ENCODE results near the gene WEE2. TPM values are rescaled to one million over a fixed set of nuclear protein-coding genes. Genes with fewer than 3 reads are reported as not detected.

WEE2 gene
- polyA plus RNA-seq, 1 experiment = not detected

- no peak for DNase-seq (ENCODE audit: low read depth)
- no peak overlapping the region for H3K4me3 ChIP-seq (ENCODE audit: low read depth, low read length)
- no peak for TF ChIP-seq CTCF (IDR thresholded peaks at IDR 0.05; ENCODE audit: insufficient read depth, low read depth, low read length)
- ChIA-PET POLR2A (no interaction called here), CTCF (no interaction called here)
- H3K36me3 ChIP-seq (ENCODE audit: control insufficient read depth, insufficient read depth, low read length) = no peaks in the 10 kb centered on the region
- H3K27me3 ChIP-seq (ENCODE audit: control insufficient read depth, insufficient read depth, low read length) = peaks cover 3% of the 10 kb centered on the region
These were observed 1.7 kb upstream of the WEE2 start for GRCh38 chr7:141706239-141707064.

- Histone ChIP-seq H3K4me3 (ENCODE audit: low read depth, low read length) (no peak overlapping the region), H3K27me3 (ENCODE audit: control insufficient read depth, insufficient read depth, low read length) (peaks cover 2% of the 10 kb centered on the region), H3K36me3 (ENCODE audit: control insufficient read depth, insufficient read depth, low read length) (no peaks in the 10 kb centered on the region)
- TF ChIP-seq CTCF (IDR thresholded peaks at IDR 0.05; ENCODE audit: insufficient read depth, low read depth, low read length) = no peak
- ChIA-PET CTCF (interaction anchor here (1.1 to 1.4 kb wide), 3 partner anchors 8 to 40 kb away, joined by 3 to 4 read pairs (median 3); no protein-coding TSS in a partner anchor), POLR2A (no interaction called here)
- DNase-seq (ENCODE audit: low read depth) = no peak
These were observed 1.2 kb downstream of the WEE2 start for GRCh38 chr7:141709318-141709717.

- CTCF ChIA-PET = interaction anchor here (1.1 to 1.4 kb wide), 2 partner anchors 20 to 40 kb away, joined by 3 to 4 read pairs; no protein-coding TSS in a partner anchor
- POLR2A ChIA-PET = no interaction called here
- H3K36me3 ChIP-seq (ENCODE audit: control insufficient read depth, insufficient read depth, low read length) = no peaks in the 10 kb centered on the region
- no peak for TF ChIP-seq CTCF (IDR thresholded peaks at IDR 0.05; ENCODE audit: insufficient read depth, low read depth, low read length)
- no peak overlapping the region for H3K4me3 ChIP-seq (ENCODE audit: low read depth, low read length)
- DNase-seq (ENCODE audit: low read depth) = no peak
- H3K27me3 ChIP-seq (ENCODE audit: control insufficient read depth, insufficient read depth, low read length) = peaks cover under 1% of the 10 kb centered on the region
These were observed 1.6 kb downstream of the WEE2 start for GRCh38 chr7:141709749-141710148.

- ChIA-PET CTCF (interaction anchor here (1.4 kb wide), 1 partner anchor 19 kb away, joined by 4 read pairs; no protein-coding TSS in a partner anchor), POLR2A (no interaction called here)
- H3K36me3 ChIP-seq (ENCODE audit: control insufficient read depth, insufficient read depth, low read length) = no peaks in the 10 kb centered on the region
- DNase-seq (ENCODE audit: low read depth) = no peak
- H3K27me3 ChIP-seq (ENCODE audit: control insufficient read depth, insufficient read depth, low read length) = no peaks in the 10 kb centered on the region; the same call in 1 of the 2 replicates
- no peak for TF ChIP-seq CTCF (IDR thresholded peaks at IDR 0.05; ENCODE audit: insufficient read depth, low read depth, low read length)
- H3K4me3 ChIP-seq (ENCODE audit: low read depth, low read length) = no peak overlapping the region
These were observed 2.1 kb downstream of the WEE2 start for GRCh38 chr7:141710301-141710700.

- CTCF ChIA-PET = interaction anchor here (0.6 to 1.1 kb wide), 3 partner anchors 11 to 389 kb away, joined by 3 read pairs; no protein-coding TSS in a partner anchor
- Histone ChIP-seq H3K4me3 (ENCODE audit: low read depth, low read length) (no peak overlapping the region), H3K27me3 (ENCODE audit: control insufficient read depth, insufficient read depth, low read length) (no peaks in the 10 kb centered on the region; the same call in 1 of the 2 replicates), H3K36me3 (ENCODE audit: control insufficient read depth, insufficient read depth, low read length) (no peaks in the 10 kb centered on the region)
- no peak for TF ChIP-seq CTCF (IDR thresholded peaks at IDR 0.05; ENCODE audit: insufficient read depth, low read depth, low read length)
- POLR2A ChIA-PET = no interaction called here
- no peak for DNase-seq (ENCODE audit: low read depth)
These were observed 4.6 kb downstream of the WEE2 start for GRCh38 chr7:141712603-141713255.

All from BJ (cell line).